HG02973 (cell line): Measurements from ENCODE around the gene PTPRQ.
"Not testable (repeated sequence)": the region's sequence is repeated elsewhere in the genome, so short reads cannot be mapped to it uniquely, and the experiment has no call there.

Experiments used
- ATAC-seq: cut with Tn5 transposase; IDR thresholded peaks from one replicate; pipeline ENCODE4 v1.9.1; 2021; ENCODE audit warnings: moderate library complexity; ENCODE audit not compliant: unreplicated experiment

The PTPRQ gene

GRCh38 chr12:80469681-80470080, 25.6 kb downstream of the PTPRQ start:
- no peak for ATAC-seq

DNA sequence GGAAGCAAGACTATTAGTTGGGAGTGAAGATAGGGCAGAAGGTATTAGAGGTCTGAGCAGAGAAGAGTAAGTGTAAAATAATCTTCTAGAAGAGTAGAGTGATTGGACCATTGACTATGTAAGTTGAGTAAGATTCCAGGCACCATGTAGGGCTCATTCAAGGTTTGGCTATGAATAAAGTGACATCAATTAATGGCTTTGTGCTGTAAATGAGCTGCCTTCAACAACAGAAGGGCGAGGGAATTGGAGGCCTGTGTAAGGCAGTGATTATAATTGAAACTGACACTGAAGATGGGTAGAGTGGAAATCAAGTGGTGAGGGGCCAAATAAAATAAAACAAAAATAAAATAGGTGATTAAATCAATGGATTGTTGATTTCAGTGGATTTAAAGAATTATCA, 26.4 kb downstream of the PTPRQ start:
- no peak for ATAC-seq

DNA sequence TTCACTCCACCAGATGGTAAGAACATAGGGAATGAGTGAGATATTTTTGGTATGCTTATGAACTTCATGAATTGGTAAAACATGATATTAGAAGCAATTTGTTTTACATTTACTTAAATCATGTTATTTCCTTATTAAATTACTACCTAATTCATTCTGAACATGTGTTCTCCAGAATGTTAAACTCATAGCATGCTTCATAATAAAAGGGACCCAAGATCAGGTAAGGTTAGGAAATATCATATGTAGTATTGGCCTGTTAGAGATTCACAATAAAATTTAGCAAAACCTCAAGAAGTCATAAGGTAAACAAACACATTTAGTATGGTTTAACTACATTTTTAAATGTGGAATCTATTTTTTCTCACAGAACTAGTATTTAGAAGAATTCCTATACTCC, 28.2 kb downstream of the PTPRQ start:
- no peak for ATAC-seq

DNA sequence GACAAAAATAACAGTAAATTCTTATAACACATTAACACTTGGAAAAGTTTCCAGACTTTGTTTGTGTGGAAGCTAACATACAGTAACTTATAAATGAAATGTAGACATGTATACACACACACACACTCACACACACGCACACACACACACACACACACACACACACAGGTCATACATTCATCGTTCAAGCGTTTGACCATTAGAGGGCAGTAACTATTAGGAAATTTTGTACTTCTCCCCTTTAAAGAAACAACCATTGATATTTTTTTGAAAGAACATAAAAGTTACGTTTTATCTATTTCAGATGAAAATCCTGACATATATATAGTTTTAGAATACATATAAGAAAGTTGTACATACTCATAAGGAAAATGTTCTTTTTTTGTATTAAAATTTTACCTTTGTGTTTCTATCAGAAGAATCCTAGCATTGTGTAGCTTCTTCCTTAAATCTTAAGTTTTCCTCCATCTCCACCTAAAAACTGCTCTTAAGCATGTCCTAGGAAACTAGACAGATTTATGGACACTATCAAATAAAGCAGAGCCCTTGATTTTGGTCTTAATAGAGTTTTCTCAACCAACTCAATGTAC, 29.0 kb downstream of the PTPRQ start:
- peak; percentile 77 for ATAC-seq

GRCh38 chr12:80477521-80478145, 33.6 kb downstream of the PTPRQ start:
- not testable (repeated sequence) for ATAC-seq

DNA sequence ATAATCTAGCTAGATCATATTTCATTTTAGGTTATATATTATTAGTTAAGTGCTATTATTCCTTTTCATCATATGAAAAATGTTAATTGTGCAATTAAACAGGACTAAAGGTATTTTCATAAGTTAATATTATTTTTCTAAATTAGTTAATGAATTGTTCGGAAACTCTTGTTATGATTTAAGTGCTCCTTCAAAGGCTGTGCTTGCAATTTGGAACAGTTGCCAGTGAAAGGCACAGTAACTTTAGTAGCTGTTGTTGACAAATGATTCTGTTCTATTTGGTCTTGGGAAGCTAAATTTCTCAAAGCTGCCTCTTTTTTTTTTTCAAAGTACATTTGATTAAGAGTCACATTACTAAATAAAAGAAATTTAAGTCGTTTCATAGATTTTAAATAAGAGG, 40.7 kb downstream of the PTPRQ start:
- ATAC-seq = no peak

- ATAC-seq = peak; percentile 60
These were observed 41.4 kb downstream of the PTPRQ start for GRCh38 chr12:80485222-80485987.

- no peak for ATAC-seq
These were observed 46.3 kb downstream of the PTPRQ start for GRCh38 chr12:80490329-80490728.

DNA sequence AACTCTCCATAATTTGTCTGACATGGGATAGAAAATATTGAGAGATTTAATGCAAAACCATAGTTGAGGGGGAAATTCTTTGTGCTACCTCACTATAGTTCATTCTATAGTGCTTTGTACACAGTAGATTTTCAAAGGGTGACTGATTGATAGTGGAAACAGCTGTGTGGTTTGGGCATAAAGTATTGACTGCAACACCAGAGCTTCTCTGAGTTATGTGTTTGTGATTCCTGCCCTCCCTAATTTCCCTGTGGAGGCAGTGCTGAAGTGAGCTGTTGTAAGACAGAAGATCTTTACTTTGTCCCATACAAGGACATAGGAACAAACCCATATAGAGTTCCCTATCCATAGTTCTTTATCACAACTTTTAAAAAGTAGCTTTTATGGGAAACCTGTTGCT, 47.1 kb downstream of the PTPRQ start:
- ATAC-seq = no peak

DNA sequence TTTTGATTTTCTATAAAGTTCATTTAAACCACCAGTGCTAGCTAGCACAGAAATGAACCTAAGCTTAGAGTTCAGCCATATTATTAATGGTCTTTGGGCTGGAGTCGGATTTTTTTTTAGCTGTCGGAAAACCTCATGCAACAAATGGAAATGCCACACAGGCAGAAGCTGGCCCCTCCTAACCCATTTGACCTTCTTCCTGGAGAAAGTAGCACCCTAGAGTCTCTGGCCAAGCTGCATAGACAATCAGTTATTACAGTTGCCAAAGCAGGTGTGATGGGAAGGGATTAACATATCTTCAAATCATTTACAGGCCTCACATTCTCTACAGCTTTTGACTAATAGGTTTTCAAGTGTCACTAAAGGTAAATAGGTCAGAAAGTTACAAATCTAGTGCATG, 49.4 kb downstream of the PTPRQ start:
- ATAC-seq = no peak

- no peak for ATAC-seq
These were observed 50.8 kb downstream of the PTPRQ start for GRCh38 chr12:80494836-80495235.

GRCh38 chr12:80498059-80498728, 54.2 kb downstream of the PTPRQ start:
- no peak for ATAC-seq

- no peak for ATAC-seq
These were observed 60.5 kb downstream of the PTPRQ start for GRCh38 chr12:80504389-80505163.

- no peak for ATAC-seq
These were observed 65.9 kb downstream of the PTPRQ start for GRCh38 chr12:80509781-80510556.

GRCh38 chr12:80512781-80513180, 68.7 kb downstream of the PTPRQ start:
- no peak for ATAC-seq

DNA sequence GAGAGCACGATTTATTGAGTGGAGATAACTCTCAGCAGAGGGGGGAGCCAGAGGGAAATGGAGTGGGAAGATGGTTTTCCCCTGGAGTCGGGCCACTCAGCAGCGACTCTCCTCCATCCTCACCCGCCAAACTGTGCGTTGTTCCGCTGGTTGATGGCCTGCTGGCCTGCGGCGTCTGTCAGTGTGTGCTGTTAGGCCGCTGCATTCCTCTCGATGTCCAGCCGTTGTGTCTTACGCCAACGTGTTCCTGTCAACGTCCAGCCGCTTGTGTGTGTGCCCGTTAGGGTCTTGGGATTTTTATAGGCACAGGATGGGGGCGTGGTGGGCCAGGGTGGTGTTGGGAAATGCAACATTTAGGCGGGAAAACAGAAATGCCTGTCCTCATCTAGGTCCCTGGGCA, 69.2 kb downstream of the PTPRQ start:
- ATAC-seq = no peak

DNA sequence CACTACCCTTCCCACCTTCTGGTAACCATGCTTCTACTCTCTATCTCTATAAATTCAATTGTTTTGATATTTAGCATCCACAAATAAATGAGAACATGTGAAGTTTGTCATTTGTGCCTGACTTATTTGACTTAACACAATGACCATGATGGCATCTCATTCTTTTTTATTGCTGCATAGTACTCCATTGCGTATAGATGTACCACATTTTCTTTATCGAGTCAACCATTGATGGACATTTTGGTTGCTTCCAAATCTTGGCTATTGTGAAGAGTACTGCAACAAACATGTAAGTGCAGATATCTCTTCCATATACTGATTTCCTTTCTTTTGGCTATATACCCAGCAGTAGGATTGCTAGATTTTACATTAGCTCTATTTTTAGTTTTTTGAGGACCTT, 73.6 kb downstream of the PTPRQ start:
- no peak for ATAC-seq

DNA sequence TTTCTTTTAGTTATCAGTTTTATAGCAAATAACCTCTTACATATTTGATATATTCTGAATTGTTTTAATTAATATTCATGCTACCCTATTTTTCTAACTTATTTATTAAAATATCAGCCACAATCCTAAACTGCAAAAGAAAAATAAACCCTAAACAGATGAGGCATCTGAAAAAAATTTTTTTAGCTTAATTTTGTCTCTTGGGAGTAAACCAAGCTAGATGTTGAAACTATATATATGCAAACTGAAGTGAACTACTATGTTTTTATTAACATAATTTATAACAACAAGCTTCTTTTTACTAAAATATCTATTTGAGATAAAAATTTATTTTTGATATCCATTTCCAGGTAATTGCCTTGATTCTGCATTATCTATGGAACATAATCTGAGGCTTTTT, 87.6 kb downstream of the PTPRQ start:
- ATAC-seq = no peak

DNA sequence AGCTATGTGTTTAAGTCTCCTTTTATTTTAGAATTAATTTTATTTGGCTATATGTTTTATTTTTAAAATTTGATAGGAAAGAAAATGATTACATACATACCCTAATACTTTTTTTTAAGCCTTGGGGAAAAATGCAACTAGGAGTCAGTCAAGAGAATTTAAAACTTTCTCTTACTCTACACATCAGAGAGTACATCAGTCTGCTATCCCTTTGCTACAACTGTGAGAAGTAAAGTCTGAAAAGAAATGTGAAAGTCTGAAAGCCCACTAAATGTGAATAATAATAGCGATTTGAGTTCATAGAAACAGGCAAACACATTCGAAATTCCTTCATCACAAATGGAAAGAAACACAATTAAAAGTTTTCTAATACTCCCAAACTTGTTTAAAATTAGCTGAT, 95.0 kb downstream of the PTPRQ start:
- no peak for ATAC-seq

DNA sequence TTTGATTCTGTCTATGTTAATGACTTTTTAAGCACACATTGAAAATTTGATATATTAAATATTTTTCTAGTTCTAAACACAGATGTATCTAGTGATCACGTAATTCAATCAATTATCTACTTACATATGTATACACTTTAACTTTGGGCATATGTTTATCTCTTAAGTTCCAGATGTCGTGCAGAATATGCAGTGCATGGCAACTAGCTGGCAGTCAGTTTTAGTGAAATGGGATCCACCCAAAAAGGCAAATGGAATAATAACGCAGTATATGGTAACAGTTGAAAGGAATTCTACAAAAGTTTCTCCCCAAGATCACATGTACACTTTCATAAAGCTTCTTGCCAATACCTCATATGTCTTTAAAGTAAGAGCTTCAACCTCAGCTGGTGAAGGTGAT, 105.3 kb downstream of the PTPRQ start:
- no peak for ATAC-seq
